SK-N-SH (cell line): ENCODE measurements around the gene ZFP69. TPM values are rescaled to one million over a fixed set of nuclear protein-coding genes. Genes with fewer than 3 reads are reported as not detected.

Source experiments
- CTCF ChIA-PET: fragments of 300-600, 350-600 bp; formaldehyde crosslinking; extraction: SDS; loops from one replicate; lab custom pipeline; 2021; lab: Yijun Ruan, JAX
- POLR2A ChIA-PET: fragments of 350-600 bp; sonication (Branson Sonifier 250); formaldehyde crosslinking; extraction: SDS; loops from one replicate; lab custom pipeline; 2020; ENCODE audit warnings: antibody characterized with exemption, inconsistent platforms; lab: Yijun Ruan, JAX
- DNase-seq: peaks from one replicate; pipeline ENCODE4 v3.0.0; 2012
- H2AFZ ChIP-seq: fragments of 200-600 bp; sonication (generic); 2 replicates; pipeline ENCODE4 v1.8.1; 2016; ENCODE audit warnings: antibody characterized with exemption, mild to moderate bottlenecking, low read depth
- H3F3A ChIP-seq: fragments of 200-600 bp; sonication (generic); replicated peaks from 2 replicates; pipeline ENCODE3; 2016; ENCODE audit warnings: antibody characterized with exemption, mild to moderate bottlenecking; ENCODE audit not compliant: insufficient read depth
- H3K27ac ChIP-seq, 2 experiments: fragments of 200-500 bp in 1 of 2; fragments of 200-600 bp in 1 of 2; sonication (Bioruptor generic) in 1 of 2; sonication (generic), shearing (Covaris generic) in 1 of 2; 2 replicates each; pipeline versions ENCODE4 v1.5.1 to v1.6.1; 2014 to 2016; ENCODE audit warnings: low read depth in 2 of 2, inconsistent platforms in 1 of 2, low read length in 1 of 2, mild to moderate bottlenecking in 1 of 2, mixed read lengths in 1 of 2
- H3K27me3 ChIP-seq: fragments of 200-600 bp; sonication (generic), shearing (Covaris generic); 2 replicates; pipeline ENCODE4 v1.6.1; 2016; ENCODE audit warnings: mixed run types; ENCODE audit not compliant: insufficient read depth
- H3K36me3 ChIP-seq, 2 experiments: fragments of 200-500 bp in 1 of 2; fragments of 200-600 bp in 1 of 2; sonication (Bioruptor generic) in 1 of 2; sonication (generic) in 1 of 2; replicated peaks in 1 of 2; 2 replicates each; pipeline versions ENCODE3 to v1.5.1; 2014 to 2016; ENCODE audit warnings: low read length in 1 of 2, mild to moderate bottlenecking in 1 of 2; ENCODE audit not compliant: insufficient read depth in 2 of 2, control insufficient read depth in 1 of 2
- H3K4me1 ChIP-seq, 2 experiments: fragments of 200-500 bp in 1 of 2; fragments of 200-600 bp in 1 of 2; sonication (Bioruptor generic) in 1 of 2; sonication (generic), shearing (Covaris generic) in 1 of 2; 2 replicates each; pipeline versions ENCODE4 v1.5.1 to v1.6.1; 2014 to 2016; ENCODE audit warnings: low read depth in 1 of 2, low read length in 1 of 2, mixed run types in 1 of 2; ENCODE audit not compliant: insufficient read depth in 2 of 2, control insufficient read depth in 1 of 2
- H3K4me2 ChIP-seq: fragments of 200-600 bp; sonication (generic), shearing (Covaris generic); 2 replicates; pipeline ENCODE4 v1.6.1; 2017; ENCODE audit warnings: mixed run types
- H3K4me3 ChIP-seq, 2 experiments: fragments of 200-500 bp in 1 of 2; fragments of 200-600 bp in 1 of 2; sonication (Bioruptor generic) in 1 of 2; sonication (generic), shearing (Covaris generic) in 1 of 2; 2 replicates each; pipeline versions ENCODE4 v1.5.1 to v1.8.1; 2014 to 2016; ENCODE audit warnings: low read depth in 2 of 2, inconsistent platforms in 1 of 2, low read length in 1 of 2, mild to moderate bottlenecking in 1 of 2, mixed read lengths in 1 of 2, moderate library complexity in 1 of 2
- H3K79me2 ChIP-seq: fragments of 200-600 bp; sonication (generic); 2 replicates; pipeline ENCODE4 v1.8.1; 2017; ENCODE audit warnings: mild to moderate bottlenecking; ENCODE audit not compliant: insufficient read depth
- H3K9ac ChIP-seq: fragments of 200-600 bp; sonication (generic); 2 replicates; pipeline ENCODE4 v1.6.1; 2017; ENCODE audit warnings: mixed run types
- H3K9me2 ChIP-seq: fragments of 200-600 bp; sonication (generic); 2 replicates; pipeline ENCODE4 v1.6.1; 2017; ENCODE audit warnings: mixed run types
- H3K9me3 ChIP-seq: fragments of 200-600 bp; sonication (generic); 2 replicates; pipeline ENCODE4 v1.6.1; 2017; ENCODE audit warnings: mixed run types, mild to moderate bottlenecking, moderate library complexity
- H4K20me1 ChIP-seq: fragments of 200-600 bp; sonication (generic); 2 replicates; pipeline ENCODE4 v1.6.1; 2017; ENCODE audit warnings: mild to moderate bottlenecking, mixed run types; ENCODE audit not compliant: insufficient read depth
- CHD2 ChIP-seq: fragments of 150-350 bp; IDR thresholded peaks from 2 replicates; pipeline ENCODE4 v1.6.1; 2018; ENCODE audit warnings: low read length; ENCODE audit not compliant: partially characterized antibody
- EP300 ChIP-seq, 2 experiments: IDR thresholded peaks; 2 replicates each; pipeline versions ENCODE4 v1.4.0 to v1.6.1; 2012; ENCODE audit warnings: borderline replicate concordance in 1 of 2, low read depth in 1 of 2, low read length in 1 of 2
- FOSL2 ChIP-seq: IDR thresholded peaks from 2 replicates; pipeline ENCODE4 v1.4.0; 2012; ENCODE audit warnings: low read depth, mild to moderate bottlenecking, moderate library complexity, borderline replicate concordance
- FOXJ3 ChIP-seq: sonication (generic); formaldehyde crosslinking; IDR thresholded peaks from 2 replicates; pipeline ENCODE4 v1.5.1; 2020; ENCODE audit warnings: mild to moderate bottlenecking, missing genetic modification reagents
- GABPA ChIP-seq: IDR thresholded peaks from 2 replicates; pipeline ENCODE4 v1.4.0; 2012; ENCODE audit warnings: low read depth, mild to moderate bottlenecking
- MXI1 ChIP-seq: IDR thresholded peaks from 2 replicates; pipeline ENCODE4 v1.6.1; 2012; ENCODE audit warnings: mild to moderate bottlenecking, low read depth, low read length, improper control_type of control experiment
- NFIC ChIP-seq: IDR thresholded peaks from 2 replicates; pipeline ENCODE4 v1.4.0; 2012; ENCODE audit warnings: borderline replicate concordance
- RCOR1 ChIP-seq: fragments of 150-350 bp; IDR thresholded peaks from 2 replicates; pipeline ENCODE4 v1.6.1; 2017; ENCODE audit warnings: antibody characterized with exemption, low read length
- REST ChIP-seq: IDR thresholded peaks from 2 replicates; pipeline ENCODE4 v1.6.1; 2012; ENCODE audit warnings: mild to moderate bottlenecking, low read depth, low read length, moderate library complexity
- RXRA ChIP-seq: IDR thresholded peaks from 2 replicates; pipeline ENCODE4 v1.4.0; 2012; ENCODE audit warnings: low read depth, mild to moderate bottlenecking, borderline replicate concordance
- SIN3A ChIP-seq: IDR thresholded peaks from 2 replicates; pipeline ENCODE4 v1.6.1; 2012; ENCODE audit warnings: low read depth, mild to moderate bottlenecking, low read length, moderate library complexity, borderline replicate concordance
- SMC3 ChIP-seq: IDR thresholded peaks from 2 replicates; pipeline ENCODE4 v1.6.1; 2012; ENCODE audit warnings: low read depth, low read length, improper control_type of control experiment
- TAF1 ChIP-seq: IDR thresholded peaks from 2 replicates; pipeline ENCODE4 v1.6.1; 2012; ENCODE audit warnings: low read depth, mild to moderate bottlenecking, low read length, moderate library complexity, borderline replicate concordance
- USF2 ChIP-seq: fragments of 150-350 bp; IDR thresholded peaks from 2 replicates; pipeline ENCODE4 v1.6.1; 2017; ENCODE audit warnings: antibody characterized with exemption, low read length, low read depth, borderline replicate concordance
- YY1 ChIP-seq: IDR thresholded peaks from 2 replicates; pipeline ENCODE4 v1.4.0; 2012; ENCODE audit warnings: low read depth, mild to moderate bottlenecking
- WGBS: methylation state at CpG from one replicate; pipeline ENCODE4 v1.1.6; 2017; ENCODE audit warnings: low lambda C conversion rate; 5-methylcytosine and 5-hydroxymethylcytosine counted together
- polyA plus RNA-seq, 3 experiments: library from polyadenylated mRNA; depleted of rRNA; stranded (reverse); fragments of >200 nt; gene quantifications; 2 replicates each; pipeline ENCODE4 v1.2.3, GENCODE V29; 2012
- TF ChIP-seq, protein P1 (sequence below): fragments of 150-350 bp; IDR thresholded peaks from 2 replicates; pipeline ENCODE4 v1.6.1; 2016; ENCODE audit warnings: mild to moderate bottlenecking, low read depth, low read length
- TF ChIP-seq, protein P2 (sequence below): fragments of 200-600 bp; sonication (generic); IDR thresholded peaks from 2 replicates; pipeline ENCODE4 v1.6.1; 2017; ENCODE audit warnings: antibody characterized with exemption, mild to moderate bottlenecking, moderate library complexity
- TF ChIP-seq, protein P3 (sequence below): IDR thresholded peaks from 2 replicates; pipeline ENCODE4 v1.4.0; 2012; ENCODE audit warnings: low read depth

ZFP69 gene
- polyA plus RNA-seq, 1 of the 3 experiments (the other 2 are of a cell fraction), result 1.9 TPM

DNA sequence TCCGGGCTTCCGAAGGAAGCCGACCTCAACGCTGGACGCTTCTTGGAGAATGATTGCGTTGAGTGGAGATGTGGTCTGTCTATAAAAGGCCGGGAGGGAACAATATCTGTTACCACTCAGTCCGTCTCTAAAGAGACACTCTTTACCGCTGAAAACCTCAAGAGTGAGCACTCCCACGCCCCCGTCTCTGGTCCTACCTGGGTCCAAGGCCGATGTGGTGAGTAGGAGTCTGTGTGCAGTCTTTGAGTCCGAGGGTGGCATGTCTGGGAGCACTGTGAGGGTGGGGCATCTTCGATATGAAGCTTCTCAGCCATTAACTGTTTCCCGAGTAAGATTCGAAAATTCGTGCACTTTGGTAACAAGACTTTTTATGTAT lies 576 bp downstream of the ZFP69 start (continued):
- TF ChIP-seq, protein P1, sequence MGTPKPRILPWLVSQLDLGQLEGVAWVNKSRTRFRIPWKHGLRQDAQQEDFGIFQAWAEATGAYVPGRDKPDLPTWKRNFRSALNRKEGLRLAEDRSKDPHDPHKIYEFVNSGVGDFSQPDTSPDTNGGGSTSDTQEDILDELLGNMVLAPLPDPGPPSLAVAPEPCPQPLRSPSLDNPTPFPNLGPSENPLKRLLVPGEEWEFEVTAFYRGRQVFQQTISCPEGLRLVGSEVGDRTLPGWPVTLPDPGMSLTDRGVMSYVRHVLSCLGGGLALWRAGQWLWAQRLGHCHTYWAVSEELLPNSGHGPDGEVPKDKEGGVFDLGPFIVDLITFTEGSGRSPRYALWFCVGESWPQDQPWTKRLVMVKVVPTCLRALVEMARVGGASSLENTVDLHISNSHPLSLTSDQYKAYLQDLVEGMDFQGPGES, result no peak
- TF ChIP-seq FOXJ3 (CRISPR knock-in tag) (no peak), USF2 (no peak)

DNA sequence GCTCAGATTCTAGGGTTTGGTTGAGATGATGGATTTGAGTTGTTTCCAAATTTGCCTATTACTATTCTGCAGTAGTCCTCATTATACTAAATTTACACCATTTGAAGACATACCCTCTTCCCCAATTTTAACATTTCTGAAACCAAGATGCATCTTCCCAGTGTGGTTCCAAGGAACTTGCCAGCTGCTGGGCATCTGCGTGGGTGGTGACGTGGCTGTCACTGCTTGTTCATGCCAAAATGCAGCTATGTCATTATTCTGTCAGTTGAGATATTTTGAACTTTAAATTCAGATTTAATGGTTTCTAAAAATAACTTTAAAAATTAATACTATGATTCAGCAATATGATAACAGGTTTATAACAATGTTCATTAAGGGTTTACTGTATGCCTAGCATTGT lies 1.2 kb downstream of the ZFP69 start:
- Histone ChIP-seq H3K79me2 (no peaks in the 10 kb centered on the region), H3K9ac (no peak overlapping the region), H3F3A (no peaks in the 10 kb centered on the region), H3K4me1 (peaks cover 0 to 7% of the 10 kb centered on the region in 2 experiments; a peak in 2 of 4 replicates), H3K9me2 (no peaks in the 10 kb centered on the region), H4K20me1 (no peaks in the 10 kb centered on the region), H3K27me3 (no peaks in the 10 kb centered on the region), H3K36me3 (peaks cover 9 to 21% of the 10 kb centered on the region in 2 experiments)
- WGBS, result 77% methylated on average over 2 of the region's 2 CpGs
- no peak for DNase-seq
- POLR2A ChIA-PET, result interaction anchor here (0.7 kb wide), 1 partner anchor 30 kb away, joined by 3 read pairs; the partner anchor contains the start of gene EXO5
- TF ChIP-seq EP300 (IDR thresholded peaks at IDR 0.05; ENCODE audit: borderline replicate concordance in 1 of 2, low read depth in 1 of 2, low read length in 1 of 2), result no peak
- no peak for TF ChIP-seq REST
- TF ChIP-seq FOSL2, result no peak
- no peak for TF ChIP-seq SMC3
- no peak for TF ChIP-seq TAF1
- TF ChIP-seq MXI1, result no peak
- TF ChIP-seq YY1, result no peak
- no peak for TF ChIP-seq GABPA
- TF ChIP-seq FOXJ3 (CRISPR knock-in tag), result no peak
- TF ChIP-seq, protein P1, result no peak
- no peak for TF ChIP-seq USF2
- TF ChIP-seq SIN3A, result no peak
- TF ChIP-seq CHD2, result no peak
- TF ChIP-seq, protein P2, sequence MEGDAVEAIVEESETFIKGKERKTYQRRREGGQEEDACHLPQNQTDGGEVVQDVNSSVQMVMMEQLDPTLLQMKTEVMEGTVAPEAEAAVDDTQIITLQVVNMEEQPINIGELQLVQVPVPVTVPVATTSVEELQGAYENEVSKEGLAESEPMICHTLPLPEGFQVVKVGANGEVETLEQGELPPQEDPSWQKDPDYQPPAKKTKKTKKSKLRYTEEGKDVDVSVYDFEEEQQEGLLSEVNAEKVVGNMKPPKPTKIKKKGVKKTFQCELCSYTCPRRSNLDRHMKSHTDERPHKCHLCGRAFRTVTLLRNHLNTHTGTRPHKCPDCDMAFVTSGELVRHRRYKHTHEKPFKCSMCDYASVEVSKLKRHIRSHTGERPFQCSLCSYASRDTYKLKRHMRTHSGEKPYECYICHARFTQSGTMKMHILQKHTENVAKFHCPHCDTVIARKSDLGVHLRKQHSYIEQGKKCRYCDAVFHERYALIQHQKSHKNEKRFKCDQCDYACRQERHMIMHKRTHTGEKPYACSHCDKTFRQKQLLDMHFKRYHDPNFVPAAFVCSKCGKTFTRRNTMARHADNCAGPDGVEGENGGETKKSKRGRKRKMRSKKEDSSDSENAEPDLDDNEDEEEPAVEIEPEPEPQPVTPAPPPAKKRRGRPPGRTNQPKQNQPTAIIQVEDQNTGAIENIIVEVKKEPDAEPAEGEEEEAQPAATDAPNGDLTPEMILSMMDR, result no peak
- TF ChIP-seq, protein P3, sequence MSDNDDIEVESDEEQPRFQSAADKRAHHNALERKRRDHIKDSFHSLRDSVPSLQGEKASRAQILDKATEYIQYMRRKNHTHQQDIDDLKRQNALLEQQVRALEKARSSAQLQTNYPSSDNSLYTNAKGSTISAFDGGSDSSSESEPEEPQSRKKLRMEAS, result no peak
- no peak for TF ChIP-seq NFIC
- TF ChIP-seq RXRA, result no peak
- no peak for TF ChIP-seq RCOR1
- TF ChIP-seq, all 33 proteins: peak for 0
- H3K9me3 ChIP-seq, result peaks cover 27% of the 10 kb centered on the region
- H3K4me2 ChIP-seq, result peak overlapping the region; percentile 86
- H3K4me3 ChIP-seq, result peak overlapping the region; percentile 73 to 79
- CTCF ChIA-PET, result interaction anchor here (0.8 to 1.8 kb wide), 7 partner anchors 12 to 334 kb away, joined by 3 to 6 read pairs (median 3); no protein-coding TSS in a partner anchor
- no peak overlapping the region for H3K27ac ChIP-seq
- no peak overlapping the region for H2AFZ ChIP-seq
